HEK293 (cell line): ENCODE measurements around the gene CLSTN1.

Experiments
- CTCF ChIA-PET: fragments of 350-600 bp; formaldehyde crosslinking; extraction: SDS; loops from one replicate; lab custom pipeline; 2021; ENCODE audit warnings: antibody characterized with exemption; lab: Yijun Ruan, JAX
- POLR2A ChIA-PET: fragments of 300-600 bp; formaldehyde crosslinking; extraction: SDS; loops from one replicate; lab custom pipeline; 2020; ENCODE audit warnings: antibody characterized with exemption, inconsistent platforms; lab: Yijun Ruan, JAX
- H3K27ac ChIP-seq: fragments of 200-500 bp; sonication (Bioruptor generic); 2 replicates; pipeline ENCODE4 v1.5.1; 2014; ENCODE audit warnings: low read depth, low read length, control low read depth, inconsistent platforms; ENCODE audit errors: extremely low read depth
- H3K36me3 ChIP-seq, 2 experiments: fragments of 200-500 bp in 1 of 2; sonication (Bioruptor generic) in 1 of 2; 1 replicate in 1 of 2; 2 replicates in 1 of 2; pipeline ENCODE4 v1.5.1; 2014 to 2017; ENCODE audit warnings: inconsistent platforms in 2 of 2, low read length in 2 of 2; ENCODE audit not compliant: control insufficient read depth in 2 of 2, insufficient read depth in 1 of 2
- H3K4me1 ChIP-seq: fragments of 200-500 bp; sonication (Bioruptor generic); 2 replicates; pipeline ENCODE4 v1.5.1; 2014; ENCODE audit warnings: mild to moderate bottlenecking, low read length, inconsistent platforms; ENCODE audit not compliant: control insufficient read depth, insufficient read depth
- H3K4me3 ChIP-seq: 2 replicates; pipeline ENCODE4 v1.5.1; 2011; ENCODE audit warnings: low read depth, mild to moderate bottlenecking, control low read depth, low read length, moderate library complexity
- H3K9me3 ChIP-seq: fragments of 200-500 bp; sonication (Bioruptor generic); 2 replicates; pipeline ENCODE4 v1.5.1; 2014; ENCODE audit warnings: low read depth, low read length, inconsistent platforms; ENCODE audit not compliant: control insufficient read depth, insufficient read depth
- FEZF1 ChIP-seq: fragments of 450-650 bp; formaldehyde crosslinking; IDR thresholded peaks from 2 replicates; pipeline ENCODE4 v1.5.1; 2016; ENCODE audit warnings: missing biosample characterization, missing genetic modification characterization
- PATZ1 ChIP-seq: fragments of 450-650 bp; formaldehyde crosslinking; IDR thresholded peaks from 2 replicates; pipeline ENCODE4 v1.5.1; 2016; ENCODE audit warnings: missing biosample characterization, missing genetic modification characterization
- PBX3 ChIP-seq: sonication (generic); formaldehyde crosslinking; IDR thresholded peaks from 2 replicates; pipeline ENCODE4 v1.8.1; 2022; ENCODE audit warnings: mild to moderate bottlenecking, moderate library complexity, missing genetic modification reagents
- ZIC2 ChIP-seq: fragments of 450-650 bp; formaldehyde crosslinking; IDR thresholded peaks from 2 replicates; pipeline ENCODE4 v1.5.1; 2016; ENCODE audit warnings: missing biosample characterization, missing genetic modification characterization
- ZNF114 ChIP-seq: fragments of 450-650 bp; formaldehyde crosslinking; IDR thresholded peaks from 2 replicates; pipeline ENCODE4 v1.5.0; 2017; ENCODE audit warnings: missing biosample characterization, missing genetic modification characterization
- ZNF155 ChIP-seq: fragments of 450-650 bp; formaldehyde crosslinking; IDR thresholded peaks from 2 replicates; pipeline ENCODE4 v1.5.1; 2016; ENCODE audit warnings: missing biosample characterization, missing genetic modification characterization
- ZNF292 ChIP-seq: fragments of 450-650 bp; formaldehyde crosslinking; IDR thresholded peaks from 2 replicates; pipeline ENCODE4 v1.5.1; 2016; ENCODE audit warnings: low read depth, missing biosample characterization, missing genetic modification characterization, borderline replicate concordance
- ZNF488 ChIP-seq: fragments of 450-650 bp; formaldehyde crosslinking; IDR thresholded peaks from 2 replicates; pipeline ENCODE4 v1.5.1; 2016; ENCODE audit warnings: missing biosample characterization, missing genetic modification characterization
- ZNF521 ChIP-seq: fragments of 450-650 bp; formaldehyde crosslinking; IDR thresholded peaks from 2 replicates; pipeline ENCODE4 v1.5.1; 2017; ENCODE audit warnings: missing biosample characterization, mild to moderate bottlenecking, missing genetic modification characterization
- ZNF560 ChIP-seq: fragments of 450-650 bp; formaldehyde crosslinking; IDR thresholded peaks from 2 replicates; pipeline ENCODE4 v1.5.1; 2017; ENCODE audit warnings: missing biosample characterization, missing genetic modification characterization, borderline replicate concordance
- ZNF623 ChIP-seq: fragments of 450-650 bp; formaldehyde crosslinking; IDR thresholded peaks from 2 replicates; pipeline ENCODE4 v1.5.1; 2016; ENCODE audit warnings: missing biosample characterization, missing genetic modification characterization
- TF ChIP-seq, protein P1 (sequence below): fragments of 450-650 bp; formaldehyde crosslinking; IDR thresholded peaks from 2 replicates; pipeline ENCODE4 v1.5.1; 2016; ENCODE audit warnings: missing biosample characterization, missing genetic modification characterization
- TF ChIP-seq, protein P2 (sequence below): fragments of 450-650 bp; formaldehyde crosslinking; IDR thresholded peaks from 2 replicates; pipeline ENCODE4 v1.5.1; 2016; ENCODE audit warnings: missing biosample characterization, missing genetic modification characterization, borderline replicate concordance
- TF ChIP-seq, protein P3 (sequence below): fragments of 450-650 bp; formaldehyde crosslinking; conservative IDR thresholded peaks from 2 replicates; pipeline ENCODE4 v1.5.1; 2016; ENCODE audit warnings: low read depth, missing biosample characterization, missing genetic modification characterization
- TF ChIP-seq, protein P4 (sequence below): fragments of 450-650 bp; formaldehyde crosslinking; optimal IDR thresholded peaks from 2 replicates; pipeline ENCODE3; 2016; ENCODE audit warnings: missing biosample characterization, mild to moderate bottlenecking, missing genetic modification characterization
- TF ChIP-seq, protein P5 (sequence below): fragments of 450-650 bp; formaldehyde crosslinking; IDR thresholded peaks from 2 replicates; pipeline ENCODE4 v1.5.1; 2016; ENCODE audit warnings: missing biosample characterization, missing genetic modification characterization

Gene CLSTN1

DNA sequence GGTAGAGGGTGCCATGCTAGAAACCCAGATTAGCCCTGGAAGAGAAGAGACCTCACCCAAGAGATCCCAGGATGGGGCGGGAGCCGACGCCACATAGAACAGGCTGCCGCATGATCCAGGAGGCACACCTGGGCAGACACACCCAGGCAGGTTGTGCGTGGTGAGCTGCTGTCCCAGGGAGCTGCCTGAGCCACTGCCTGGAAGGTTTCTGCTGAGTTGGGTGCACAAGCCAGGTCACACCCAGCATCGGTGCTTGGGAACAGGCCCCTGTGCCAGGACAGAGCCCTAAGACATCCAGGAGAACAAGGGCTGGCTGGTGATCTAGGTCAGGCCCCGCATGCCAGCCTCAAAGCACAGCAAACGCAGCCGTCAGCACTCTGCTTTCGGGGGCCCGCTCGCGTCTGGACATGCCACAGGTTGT, 46.1 kb upstream of the CLSTN1 start:
- POLR2A ChIA-PET = no interaction called here
- no peaks in the 10 kb centered on the region for H3K4me1 ChIP-seq
- TF ChIP-seq PBX3 (CRISPR knock-in tag) (no peak), ZIC2 (tag by site-specific recombination) (no peak), ZNF488 (tag by site-specific recombination) (no peak), ZNF292 (tag by site-specific recombination) (no peak), FEZF1 (tag by site-specific recombination) (no peak), ZNF560 (no peak)
- TF ChIP-seq, protein P1, sequence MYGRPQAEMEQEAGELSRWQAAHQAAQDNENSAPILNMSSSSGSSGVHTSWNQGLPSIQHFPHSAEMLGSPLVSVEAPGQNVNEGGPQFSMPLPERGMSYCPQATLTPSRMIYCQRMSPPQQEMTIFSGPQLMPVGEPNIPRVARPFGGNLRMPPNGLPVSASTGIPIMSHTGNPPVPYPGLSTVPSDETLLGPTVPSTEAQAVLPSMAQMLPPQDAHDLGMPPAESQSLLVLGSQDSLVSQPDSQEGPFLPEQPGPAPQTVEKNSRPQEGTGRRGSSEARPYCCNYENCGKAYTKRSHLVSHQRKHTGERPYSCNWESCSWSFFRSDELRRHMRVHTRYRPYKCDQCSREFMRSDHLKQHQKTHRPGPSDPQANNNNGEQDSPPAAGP (tag by site-specific recombination) = no peak
- TF ChIP-seq, protein P2, sequence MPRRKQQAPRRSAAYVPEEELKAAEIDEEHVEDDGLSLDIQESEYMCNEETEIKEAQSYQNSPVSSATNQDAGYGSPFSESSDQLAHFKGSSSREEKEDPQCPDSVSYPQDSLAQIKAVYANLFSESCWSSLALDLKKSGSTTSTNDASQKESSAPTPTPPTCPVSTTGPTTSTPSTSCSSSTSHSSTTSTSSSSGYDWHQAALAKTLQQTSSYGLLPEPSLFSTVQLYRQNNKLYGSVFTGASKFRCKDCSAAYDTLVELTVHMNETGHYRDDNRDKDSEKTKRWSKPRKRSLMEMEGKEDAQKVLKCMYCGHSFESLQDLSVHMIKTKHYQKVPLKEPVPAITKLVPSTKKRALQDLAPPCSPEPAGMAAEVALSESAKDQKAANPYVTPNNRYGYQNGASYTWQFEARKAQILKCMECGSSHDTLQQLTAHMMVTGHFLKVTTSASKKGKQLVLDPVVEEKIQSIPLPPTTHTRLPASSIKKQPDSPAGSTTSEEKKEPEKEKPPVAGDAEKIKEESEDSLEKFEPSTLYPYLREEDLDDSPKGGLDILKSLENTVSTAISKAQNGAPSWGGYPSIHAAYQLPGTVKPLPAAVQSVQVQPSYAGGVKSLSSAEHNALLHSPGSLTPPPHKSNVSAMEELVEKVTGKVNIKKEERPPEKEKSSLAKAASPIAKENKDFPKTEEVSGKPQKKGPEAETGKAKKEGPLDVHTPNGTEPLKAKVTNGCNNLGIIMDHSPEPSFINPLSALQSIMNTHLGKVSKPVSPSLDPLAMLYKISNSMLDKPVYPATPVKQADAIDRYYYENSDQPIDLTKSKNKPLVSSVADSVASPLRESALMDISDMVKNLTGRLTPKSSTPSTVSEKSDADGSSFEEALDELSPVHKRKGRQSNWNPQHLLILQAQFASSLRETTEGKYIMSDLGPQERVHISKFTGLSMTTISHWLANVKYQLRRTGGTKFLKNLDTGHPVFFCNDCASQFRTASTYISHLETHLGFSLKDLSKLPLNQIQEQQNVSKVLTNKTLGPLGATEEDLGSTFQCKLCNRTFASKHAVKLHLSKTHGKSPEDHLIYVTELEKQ (tag by site-specific recombination) = no peak
- TF ChIP-seq, protein P3, sequence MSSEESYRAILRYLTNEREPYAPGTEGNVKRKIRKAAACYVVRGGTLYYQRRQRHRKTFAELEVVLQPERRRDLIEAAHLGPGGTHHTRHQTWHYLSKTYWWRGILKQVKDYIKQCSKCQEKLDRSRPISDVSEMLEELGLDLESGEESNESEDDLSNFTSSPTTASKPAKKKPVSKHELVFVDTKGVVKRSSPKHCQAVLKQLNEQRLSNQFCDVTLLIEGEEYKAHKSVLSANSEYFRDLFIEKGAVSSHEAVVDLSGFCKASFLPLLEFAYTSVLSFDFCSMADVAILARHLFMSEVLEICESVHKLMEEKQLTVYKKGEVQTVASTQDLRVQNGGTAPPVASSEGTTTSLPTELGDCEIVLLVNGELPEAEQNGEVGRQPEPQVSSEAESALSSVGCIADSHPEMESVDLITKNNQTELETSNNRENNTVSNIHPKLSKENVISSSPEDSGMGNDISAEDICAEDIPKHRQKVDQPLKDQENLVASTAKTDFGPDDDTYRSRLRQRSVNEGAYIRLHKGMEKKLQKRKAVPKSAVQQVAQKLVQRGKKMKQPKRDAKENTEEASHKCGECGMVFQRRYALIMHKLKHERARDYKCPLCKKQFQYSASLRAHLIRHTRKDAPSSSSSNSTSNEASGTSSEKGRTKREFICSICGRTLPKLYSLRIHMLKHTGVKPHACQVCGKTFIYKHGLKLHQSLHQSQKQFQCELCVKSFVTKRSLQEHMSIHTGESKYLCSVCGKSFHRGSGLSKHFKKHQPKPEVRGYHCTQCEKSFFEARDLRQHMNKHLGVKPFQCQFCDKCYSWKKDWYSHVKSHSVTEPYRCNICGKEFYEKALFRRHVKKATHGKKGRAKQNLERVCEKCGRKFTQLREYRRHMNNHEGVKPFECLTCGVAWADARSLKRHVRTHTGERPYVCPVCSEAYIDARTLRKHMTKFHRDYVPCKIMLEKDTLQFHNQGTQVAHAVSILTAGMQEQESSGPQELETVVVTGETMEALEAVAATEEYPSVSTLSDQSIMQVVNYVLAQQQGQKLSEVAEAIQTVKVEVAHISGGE (tag by site-specific recombination) = no peak
- TF ChIP-seq, protein P4, sequence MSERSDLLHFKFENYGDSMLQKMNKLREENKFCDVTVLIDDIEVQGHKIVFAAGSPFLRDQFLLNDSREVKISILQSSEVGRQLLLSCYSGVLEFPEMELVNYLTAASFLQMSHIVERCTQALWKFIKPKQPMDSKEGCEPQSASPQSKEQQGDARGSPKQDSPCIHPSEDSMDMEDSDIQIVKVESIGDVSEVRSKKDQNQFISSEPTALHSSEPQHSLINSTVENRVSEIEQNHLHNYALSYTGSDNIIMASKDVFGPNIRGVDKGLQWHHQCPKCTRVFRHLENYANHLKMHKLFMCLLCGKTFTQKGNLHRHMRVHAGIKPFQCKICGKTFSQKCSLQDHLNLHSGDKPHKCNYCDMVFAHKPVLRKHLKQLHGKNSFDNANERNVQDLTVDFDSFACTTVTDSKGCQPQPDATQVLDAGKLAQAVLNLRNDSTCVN (tag by site-specific recombination) = no peak
- no peaks in the 10 kb centered on the region for H3K9me3 ChIP-seq
- H3K36me3 ChIP-seq = peaks cover 0 to 19% of the 10 kb centered on the region in 2 experiments; a peak in 1 of 3 replicates
- H3K4me3 ChIP-seq = no peak overlapping the region
- CTCF ChIA-PET = interaction anchor here (1.3 to 11.5 kb wide), 5 partner anchors 8 to 242 kb away, joined by 3 to 135 read pairs (median 10); no protein-coding TSS in a partner anchor
- H3K27ac ChIP-seq = no peak overlapping the region

GRCh38 chr1:9868244-9868590, 44.5 kb upstream of the CLSTN1 start:
- CTCF ChIA-PET = interaction anchor here (0.6 to 11.5 kb wide), 27 partner anchors 9 to 409 kb away, joined by 3 to 135 read pairs (median 5); no protein-coding TSS in a partner anchor
- Histone ChIP-seq H3K4me1 (no peaks in the 10 kb centered on the region), H3K36me3 (peaks cover 0 to 24% of the 10 kb centered on the region in 2 experiments; a peak in 1 of 3 replicates), H3K27ac (no peak overlapping the region), H3K4me3 (no peak overlapping the region), H3K9me3 (no peaks in the 10 kb centered on the region)
- POLR2A ChIA-PET = interaction anchor here (0.8 kb wide), 1 partner anchor 83 kb away, joined by 4 read pairs; no protein-coding TSS in a partner anchor
- TF ChIP-seq, protein P5, sequence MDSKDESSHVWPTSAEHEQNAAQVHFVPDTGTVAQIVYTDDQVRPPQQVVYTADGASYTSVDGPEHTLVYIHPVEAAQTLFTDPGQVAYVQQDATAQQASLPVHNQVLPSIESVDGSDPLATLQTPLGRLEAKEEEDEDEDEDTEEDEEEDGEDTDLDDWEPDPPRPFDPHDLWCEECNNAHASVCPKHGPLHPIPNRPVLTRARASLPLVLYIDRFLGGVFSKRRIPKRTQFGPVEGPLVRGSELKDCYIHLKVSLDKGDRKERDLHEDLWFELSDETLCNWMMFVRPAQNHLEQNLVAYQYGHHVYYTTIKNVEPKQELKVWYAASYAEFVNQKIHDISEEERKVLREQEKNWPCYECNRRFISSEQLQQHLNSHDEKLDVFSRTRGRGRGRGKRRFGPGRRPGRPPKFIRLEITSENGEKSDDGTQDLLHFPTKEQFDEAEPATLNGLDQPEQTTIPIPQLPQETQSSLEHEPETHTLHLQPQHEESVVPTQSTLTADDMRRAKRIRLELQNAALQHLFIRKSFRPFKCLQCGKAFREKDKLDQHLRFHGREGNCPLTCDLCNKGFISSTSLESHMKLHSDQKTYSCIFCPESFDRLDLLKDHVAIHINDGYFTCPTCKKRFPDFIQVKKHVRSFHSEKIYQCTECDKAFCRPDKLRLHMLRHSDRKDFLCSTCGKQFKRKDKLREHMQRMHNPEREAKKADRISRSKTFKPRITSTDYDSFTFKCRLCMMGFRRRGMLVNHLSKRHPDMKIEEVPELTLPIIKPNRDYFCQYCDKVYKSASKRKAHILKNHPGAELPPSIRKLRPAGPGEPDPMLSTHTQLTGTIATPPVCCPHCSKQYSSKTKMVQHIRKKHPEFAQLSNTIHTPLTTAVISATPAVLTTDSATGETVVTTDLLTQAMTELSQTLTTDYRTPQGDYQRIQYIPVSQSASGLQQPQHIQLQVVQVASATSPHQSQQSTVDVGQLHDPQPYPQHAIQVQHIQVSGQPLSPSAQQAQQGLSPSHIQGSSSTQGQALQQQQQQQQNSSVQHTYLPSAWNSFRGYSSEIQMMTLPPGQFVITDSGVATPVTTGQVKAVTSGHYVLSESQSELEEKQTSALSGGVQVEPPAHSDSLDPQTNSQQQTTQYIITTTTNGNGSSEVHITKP (tag by site-specific recombination) = no peak
- no peak for TF ChIP-seq ZNF521 (tag by site-specific recombination)
- no peak for TF ChIP-seq ZNF114 (tag by site-specific recombination)
- no peak for TF ChIP-seq ZNF155 (tag by site-specific recombination)
- TF ChIP-seq ZNF623 (tag by site-specific recombination) = no peak
- no peak for TF ChIP-seq PATZ1
